Stimulated activated CD8-positive, alpha-beta memory T cell treated with anti-CD3 and anti-CD28 coated beads, Interleukin-15, amount 100 ng/mL, for 24 hours (primary cell): ENCODE data around the gene TRAK1.
"Not testable (repeated sequence)": the region's sequence is repeated elsewhere in the genome, so short reads cannot be mapped to it uniquely, and the experiment has no call there.

Experiments used
- DNase-seq: peaks from one replicate; pipeline ENCODE4 v3.0.0-alpha.2; 2020; ENCODE audit warnings: low read depth

TRAK1 gene, protein sequence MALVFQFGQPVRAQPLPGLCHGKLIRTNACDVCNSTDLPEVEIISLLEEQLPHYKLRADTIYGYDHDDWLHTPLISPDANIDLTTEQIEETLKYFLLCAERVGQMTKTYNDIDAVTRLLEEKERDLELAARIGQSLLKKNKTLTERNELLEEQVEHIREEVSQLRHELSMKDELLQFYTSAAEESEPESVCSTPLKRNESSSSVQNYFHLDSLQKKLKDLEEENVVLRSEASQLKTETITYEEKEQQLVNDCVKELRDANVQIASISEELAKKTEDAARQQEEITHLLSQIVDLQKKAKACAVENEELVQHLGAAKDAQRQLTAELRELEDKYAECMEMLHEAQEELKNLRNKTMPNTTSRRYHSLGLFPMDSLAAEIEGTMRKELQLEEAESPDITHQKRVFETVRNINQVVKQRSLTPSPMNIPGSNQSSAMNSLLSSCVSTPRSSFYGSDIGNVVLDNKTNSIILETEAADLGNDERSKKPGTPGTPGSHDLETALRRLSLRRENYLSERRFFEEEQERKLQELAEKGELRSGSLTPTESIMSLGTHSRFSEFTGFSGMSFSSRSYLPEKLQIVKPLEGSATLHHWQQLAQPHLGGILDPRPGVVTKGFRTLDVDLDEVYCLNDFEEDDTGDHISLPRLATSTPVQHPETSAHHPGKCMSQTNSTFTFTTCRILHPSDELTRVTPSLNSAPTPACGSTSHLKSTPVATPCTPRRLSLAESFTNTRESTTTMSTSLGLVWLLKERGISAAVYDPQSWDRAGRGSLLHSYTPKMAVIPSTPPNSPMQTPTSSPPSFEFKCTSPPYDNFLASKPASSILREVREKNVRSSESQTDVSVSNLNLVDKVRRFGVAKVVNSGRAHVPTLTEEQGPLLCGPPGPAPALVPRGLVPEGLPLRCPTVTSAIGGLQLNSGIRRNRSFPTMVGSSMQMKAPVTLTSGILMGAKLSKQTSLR

DNA sequence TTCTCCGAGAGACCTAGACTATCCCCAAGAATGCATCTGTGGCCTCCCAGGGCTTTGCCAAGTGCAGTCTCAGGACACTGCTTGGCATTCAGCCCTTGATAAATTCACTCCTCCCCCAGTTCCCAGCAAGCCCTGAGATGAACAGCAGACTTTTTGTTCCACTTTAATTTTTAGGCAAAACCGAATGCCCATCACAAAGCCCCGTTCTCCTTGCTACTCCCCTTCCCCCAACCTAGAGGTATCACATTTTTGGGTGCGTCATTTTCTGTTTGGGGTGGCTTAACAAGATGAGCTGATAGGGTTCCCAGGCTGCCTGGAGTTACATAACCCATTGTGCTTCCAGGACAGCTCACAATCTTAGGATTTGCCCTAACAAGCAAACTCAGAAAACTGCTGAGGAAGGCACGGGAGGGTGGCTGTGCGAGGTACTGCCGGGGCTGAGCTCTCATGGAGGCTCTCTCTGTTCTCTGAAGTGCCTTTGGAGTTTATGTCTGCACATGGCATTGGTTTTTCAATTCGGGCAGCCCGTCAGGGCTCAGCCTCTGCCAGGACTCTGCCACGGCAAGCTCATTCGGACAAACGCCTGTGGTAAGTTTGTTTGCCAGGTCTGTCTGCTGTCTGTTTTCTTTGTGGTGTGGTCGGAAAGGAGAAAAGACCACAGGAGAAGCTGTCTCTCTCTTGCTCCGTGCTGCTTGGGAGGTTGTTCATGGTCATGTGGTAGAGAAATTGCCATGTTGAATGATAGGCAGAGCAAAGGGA is at the start of gene TRAK1:
TRAK1 (plus strand) TSS at position 385 of the 759 bp plus-strand sequence; CDS start at position 498, 113 bp downstream.
- DNase-seq = no peak

DNA sequence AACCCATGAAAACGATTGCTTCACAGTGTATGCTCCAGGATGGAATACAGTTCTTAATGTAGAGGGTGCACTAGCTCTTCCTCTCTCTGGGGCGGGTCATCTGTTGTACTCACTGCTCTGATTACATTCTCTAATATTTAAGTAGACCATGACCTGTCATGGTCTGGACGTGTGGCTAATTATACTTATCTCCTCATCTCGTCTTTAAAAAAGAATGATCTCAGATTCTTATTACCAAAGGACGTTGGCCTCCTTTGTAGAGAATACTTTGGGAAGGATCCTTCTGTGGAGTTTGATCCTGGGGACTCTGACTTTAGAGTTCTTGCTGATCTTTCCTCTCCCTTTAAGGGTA is 48.4 kb upstream of the TRAK1 start:
- DNase-seq = no peak

DNA sequence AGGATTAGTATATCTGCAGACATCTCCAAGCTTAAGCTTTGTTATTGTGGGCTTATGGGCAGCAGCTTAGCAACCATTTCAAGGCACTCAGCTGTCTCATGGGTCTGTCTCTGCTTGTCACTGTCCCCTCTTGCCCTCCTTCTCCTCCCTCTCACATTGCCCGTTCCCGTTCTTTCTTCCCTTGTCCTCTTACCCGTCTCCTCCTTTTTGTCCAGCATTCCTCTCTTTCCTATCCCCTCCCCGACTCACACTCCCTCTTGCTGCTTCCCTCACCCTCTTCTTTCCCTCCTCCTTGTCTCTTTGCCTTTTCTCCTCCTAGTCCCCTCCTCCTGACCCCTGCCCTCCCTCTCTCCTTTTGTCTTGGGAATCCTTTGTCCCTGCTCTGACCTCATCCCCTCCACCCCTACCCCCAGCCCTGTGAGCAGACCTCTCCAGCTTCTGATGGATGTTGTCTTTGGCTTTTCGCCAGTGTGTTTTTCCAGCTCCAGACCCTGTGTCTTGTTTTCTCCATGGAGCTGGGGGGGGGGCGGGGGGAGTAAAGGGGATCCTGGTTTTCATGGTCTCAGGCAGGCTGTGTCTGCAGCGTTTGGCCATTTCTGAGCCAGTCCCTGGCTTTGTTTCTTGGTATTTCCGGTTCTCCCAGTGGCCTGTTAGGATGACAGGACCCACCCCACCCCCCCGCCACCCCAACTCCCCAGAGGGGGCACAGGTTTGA is 47.9 kb upstream of the TRAK1 start:
- DNase-seq = no peak

DNA sequence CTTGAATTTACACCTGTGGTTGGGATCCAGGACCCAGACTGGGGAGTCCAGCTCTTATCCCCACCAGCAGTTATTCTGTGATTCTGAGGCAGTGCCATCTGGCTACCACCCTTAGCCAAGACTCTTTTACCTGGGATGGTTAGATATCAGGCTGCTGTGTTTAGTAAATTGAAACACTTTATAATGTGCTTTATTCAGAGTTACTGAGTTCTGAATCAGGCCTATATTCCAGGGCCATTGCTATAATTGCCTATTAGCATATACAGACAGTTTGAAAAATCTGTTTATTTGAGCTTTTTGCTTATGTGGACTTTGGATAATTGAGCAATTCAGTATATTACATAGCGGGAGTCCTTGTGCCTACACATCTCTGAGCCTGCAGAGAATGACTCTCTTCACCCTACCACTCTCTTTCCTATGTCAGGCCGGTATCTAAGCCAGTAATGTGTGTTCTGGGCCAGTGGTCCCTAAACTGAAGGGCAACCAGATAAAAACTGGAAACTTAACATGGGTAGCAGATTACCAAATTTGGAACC is 45.4 kb upstream of the TRAK1 start:
- no peak for DNase-seq

DNA sequence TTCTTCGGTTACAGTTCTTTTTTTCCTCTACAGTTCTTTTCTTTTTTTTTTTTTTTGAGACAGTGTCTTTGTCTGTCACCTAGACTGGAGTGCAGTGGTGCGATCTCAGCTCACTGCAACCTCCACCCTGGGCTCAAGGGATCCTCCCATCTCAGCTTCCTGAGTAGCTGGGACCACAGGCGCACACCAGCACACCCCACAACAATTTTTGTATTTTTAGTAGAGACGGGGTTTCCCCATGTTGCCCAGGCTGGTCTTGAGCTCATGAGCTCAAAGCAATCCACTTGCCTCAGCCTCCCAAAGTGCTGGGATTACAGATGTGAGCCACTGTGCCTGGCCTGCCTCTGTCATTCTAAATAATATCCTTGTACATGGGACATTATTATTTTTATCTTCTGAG is 42.6 kb upstream of the TRAK1 start:
- not testable (repeated sequence) for DNase-seq

DNA sequence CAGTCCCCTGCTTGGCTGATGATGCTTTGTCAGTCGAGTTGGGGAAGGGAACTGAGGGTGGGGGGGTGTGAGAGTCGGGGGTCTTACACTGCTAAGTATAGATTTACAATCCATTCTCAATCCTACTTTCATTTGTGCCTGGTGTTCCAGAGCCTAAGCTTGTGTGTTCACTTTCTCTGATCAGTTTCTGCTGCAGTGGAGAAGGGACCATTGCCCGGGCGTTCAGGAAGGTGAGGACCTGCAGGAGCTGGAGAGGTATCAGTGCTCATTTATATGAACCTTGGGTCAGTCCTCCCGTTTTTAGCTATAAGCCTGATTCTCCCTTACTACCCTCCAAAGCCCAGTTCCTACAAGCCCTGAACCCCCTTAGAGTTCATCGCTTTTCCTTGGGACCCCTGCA is 41.0 kb upstream of the TRAK1 start:
- DNase-seq = no peak

DNA sequence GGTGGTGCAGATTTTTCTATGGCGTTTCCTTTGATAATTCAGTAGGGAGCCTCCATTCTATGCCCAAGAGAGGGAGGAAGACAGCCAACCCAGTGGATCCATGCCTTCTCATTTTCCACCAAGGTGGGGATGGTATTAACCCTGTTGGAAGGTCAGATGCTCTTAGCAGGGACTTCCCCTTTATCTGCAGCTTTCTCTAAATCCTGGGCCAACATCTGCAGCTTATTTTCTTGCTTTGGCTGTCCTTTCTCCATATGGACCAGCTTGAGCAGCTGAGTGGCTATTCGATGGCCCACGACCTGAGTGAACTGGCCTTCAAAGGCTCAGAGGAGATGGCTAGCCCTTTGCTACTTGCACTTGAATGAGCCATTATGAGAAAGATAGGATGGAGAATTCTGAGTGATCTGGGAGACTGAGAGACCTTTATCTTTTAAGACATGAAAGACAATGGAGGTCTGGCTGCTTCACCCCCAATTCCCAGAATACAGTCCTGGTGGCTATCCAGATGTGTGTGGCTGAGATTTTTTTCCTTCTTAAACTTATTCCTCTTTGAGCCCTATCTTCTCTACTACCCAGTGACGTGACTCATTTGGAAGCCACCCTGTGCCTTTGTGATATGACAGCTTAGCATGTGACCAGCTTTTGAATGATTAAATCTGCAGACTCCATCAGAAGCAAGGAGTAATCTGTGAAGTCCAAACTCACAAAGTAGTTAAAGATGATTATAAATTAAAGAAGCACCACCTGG is 39.6 kb upstream of the TRAK1 start:
- no peak for DNase-seq

DNA sequence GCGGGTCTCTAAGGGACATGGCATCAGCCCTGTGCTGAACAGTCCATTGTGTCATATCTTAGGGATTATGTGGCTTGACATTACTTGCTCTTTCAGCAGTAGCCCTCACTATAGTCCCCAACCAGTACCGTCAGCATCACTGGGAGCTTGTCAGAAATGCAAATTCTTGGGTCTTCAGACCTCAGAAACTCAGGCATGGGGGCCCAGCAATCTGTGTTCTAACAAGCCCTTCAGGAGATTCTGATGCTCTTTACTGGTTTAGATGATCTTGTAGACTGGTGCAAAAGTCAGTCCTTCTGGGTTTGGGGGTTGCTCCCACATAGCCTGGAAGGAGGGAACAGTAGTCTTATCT is 39.0 kb upstream of the TRAK1 start:
- DNase-seq = no peak

DNA sequence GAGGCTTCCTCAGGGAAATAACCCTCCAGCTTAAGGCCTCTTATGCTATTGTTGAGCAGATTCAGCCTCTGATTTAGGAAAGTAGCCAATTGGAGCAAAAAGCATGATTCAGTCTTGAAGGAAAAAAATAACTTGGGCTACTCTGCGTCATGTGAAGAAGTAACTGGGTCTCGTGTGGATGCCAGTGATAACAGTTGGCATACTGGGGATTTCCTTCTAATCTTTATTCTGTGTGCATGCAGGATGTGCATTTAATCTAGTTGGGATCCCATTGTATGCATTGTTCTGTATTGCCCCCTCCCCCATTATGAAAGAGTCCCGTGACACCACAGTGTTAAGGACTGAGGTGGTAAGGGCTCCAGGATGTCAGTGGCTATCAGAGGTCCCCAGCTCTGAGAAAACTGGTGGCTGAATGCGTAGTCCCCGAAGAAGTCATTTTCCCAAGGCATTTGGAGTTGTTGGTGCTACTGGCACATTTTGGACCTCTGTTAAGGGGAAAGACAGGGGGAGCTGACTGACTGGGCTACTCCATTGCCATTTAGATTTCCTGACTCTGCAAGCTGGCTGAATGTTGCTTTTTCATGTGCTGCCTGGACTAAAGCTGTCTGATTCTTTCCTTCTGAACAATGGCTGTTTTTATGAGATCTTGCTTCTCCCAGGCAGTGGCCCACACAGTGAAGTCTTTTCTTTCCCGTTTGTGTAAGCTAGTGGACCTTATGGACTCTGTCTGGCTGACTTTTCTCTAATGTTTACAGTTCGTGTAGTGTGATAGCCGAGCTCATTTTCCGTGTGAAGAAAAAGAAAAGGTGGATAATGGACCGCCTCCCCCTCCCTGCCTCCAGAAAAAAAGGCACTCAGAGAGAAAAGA is 38.4 kb upstream of the TRAK1 start:
- no peak for DNase-seq

DNA sequence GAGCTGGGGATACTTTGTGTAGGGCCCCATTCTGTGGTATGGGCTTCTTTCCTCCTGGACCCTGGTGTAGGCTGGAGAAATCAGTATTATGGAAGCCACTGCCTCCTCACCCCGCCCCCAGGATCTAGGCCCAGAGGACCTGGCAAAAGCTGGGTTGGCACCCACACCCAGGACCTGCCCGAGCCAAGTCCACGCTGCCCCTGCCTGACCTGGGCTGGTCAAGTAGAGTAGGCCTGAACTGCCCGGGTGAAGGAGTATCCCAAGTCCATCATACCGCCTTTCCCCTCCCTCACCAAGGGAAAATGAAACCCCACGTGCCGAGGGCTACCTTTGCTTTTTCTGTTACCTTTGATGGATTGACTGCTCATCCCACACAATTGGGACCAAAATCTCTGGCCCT is 37.7 kb upstream of the TRAK1 start:
- DNase-seq = no peak

DNA sequence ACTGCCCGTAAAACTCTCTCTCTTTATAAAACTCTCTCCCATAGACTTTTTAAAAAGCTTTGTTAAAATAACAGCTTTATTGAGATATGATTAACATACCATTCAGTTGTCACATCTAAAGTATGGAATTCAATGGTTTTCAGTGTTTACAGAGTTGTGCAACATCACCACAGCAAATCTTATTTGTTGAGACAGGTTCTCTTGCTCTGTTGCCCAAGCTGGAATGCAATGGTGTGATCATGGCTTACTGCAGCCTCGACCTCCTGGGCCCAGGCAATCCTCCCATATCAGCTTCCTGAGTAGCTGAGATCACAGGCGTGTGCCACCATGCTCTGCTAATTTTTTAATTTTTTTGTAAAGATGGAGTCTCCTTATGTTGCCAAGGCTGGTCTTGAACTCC is 35.9 kb upstream of the TRAK1 start:
- no peak for DNase-seq

DNA sequence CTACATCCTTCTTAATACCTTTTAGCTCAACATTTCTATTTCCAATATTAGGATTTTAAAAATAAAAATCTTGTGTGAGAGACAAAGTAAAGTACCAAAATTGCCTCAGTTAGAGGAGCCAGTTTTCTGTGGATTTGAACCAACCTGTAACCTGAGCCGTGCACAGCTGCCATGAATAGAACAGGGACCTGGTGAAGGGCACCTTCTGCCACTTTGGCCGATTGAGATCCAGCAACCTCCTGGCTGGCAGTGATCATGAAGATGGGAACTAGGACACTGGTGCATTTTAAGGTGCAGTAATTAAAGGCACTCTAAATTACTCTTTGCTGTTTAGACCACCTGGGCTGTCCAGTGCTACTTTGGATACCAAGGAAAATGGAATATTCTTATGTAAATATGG is 34.3 kb upstream of the TRAK1 start:
- no peak for DNase-seq

DNA sequence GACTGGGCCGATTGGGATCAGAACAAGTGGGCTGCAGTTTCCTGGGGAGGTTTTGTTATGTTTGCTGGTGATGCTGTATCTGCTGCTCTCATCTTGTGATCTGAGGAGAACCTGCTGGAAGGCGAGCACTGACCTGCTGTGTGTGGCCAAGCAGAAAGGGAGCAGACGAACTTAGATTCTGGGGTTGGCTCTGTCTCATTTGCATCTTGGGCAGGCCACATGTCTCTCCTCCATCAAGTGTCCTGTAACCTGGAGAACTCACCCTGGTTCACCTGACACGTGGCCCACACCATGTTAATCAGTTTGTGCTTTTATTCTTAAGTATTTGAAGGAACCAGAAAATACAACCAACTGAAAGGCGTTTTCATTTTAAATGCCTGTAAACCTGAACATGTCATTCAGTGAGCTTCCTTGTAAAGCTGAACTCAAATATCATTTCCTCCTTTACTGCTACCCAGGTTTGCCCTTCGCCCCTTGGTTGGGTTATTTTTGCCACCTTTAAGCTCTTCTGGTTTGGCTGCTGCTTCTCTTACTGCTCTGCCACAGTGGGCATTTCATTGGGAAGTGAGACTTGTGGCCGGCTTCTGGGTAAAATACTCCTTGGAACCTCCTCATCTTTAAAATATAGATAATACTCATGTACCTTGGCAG is 33.5 kb upstream of the TRAK1 start:
- no peak for DNase-seq

DNA sequence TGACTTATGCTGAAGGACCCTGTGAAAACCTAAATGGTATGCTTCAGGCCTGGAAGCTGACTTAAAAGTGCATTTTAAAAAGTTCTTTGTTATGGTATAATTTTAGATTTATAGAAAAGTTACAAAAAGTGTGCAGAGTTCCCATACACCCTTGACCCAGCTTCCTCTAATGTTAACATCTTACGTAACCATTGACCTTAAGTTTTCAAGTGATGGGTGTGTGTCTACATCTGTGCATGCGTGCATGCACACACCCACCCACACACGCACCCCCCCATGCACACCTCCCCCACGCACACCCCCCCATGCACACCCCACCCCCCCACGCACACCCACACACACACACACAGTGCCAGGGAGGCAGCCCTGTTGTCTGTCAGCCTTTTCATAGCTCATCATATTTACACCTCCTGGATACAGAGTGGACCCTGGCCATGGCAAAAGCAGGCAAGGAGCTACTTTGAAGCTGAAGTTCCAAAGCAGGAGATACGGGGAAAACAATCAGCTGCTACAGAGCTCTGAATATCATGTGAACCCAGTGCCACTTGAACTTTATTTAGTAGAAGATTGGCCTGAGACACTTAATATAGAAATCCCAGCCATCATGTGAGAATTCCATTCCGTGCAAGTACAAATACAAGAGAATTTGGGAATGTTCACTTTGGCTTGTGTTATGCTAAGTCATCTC is 30.0 kb upstream of the TRAK1 start:
- no peak for DNase-seq

DNA sequence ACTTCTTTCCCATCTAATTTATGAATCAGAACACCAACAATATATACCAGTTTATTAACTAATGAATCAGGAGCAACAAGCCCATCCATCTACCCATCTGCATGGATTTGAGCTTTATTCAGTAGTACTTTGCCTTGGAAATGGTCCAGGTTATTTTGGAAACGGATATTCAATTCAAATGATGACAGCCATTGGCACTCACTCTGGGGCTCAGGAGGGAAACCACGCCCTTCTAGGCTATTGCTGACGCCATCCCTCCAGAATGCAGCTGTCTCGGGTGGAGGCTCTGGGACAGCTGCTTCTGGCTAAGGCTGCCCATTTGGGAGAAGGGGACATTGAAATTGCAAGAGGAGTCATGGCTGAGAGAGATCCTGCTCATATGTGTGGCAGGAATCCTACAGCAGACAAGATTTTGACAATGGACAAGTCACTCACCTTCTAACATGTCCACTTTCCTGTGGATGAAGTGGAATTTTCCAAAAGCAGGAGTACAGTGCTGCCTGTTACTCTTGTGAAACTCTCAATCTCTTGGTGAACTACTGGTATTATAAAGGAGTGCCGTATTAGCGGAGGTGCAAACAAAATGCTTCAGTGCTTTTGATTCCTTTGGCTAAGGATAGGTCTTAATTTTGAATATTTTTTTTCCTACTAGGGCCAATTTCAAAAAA is 29.3 kb upstream of the TRAK1 start:
- DNase-seq = no peak

DNA sequence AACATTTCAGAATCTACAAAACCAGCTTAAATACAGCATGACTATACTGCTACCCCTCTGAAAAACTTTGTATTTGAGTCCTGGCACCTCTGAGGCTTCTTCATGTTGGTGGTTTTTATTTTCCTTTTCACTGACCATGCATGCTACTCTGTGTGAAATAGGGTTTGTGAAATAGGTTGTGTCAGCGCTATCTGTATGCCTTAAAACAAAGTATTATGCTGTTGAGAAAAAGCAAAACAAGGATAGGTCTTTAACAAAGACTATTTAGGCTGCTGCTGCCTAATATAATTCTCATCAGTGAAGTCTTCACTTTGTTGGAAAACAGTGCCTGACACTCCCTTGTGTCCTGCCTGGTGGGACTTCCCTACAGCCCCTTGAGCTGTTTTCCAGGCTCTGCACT is 28.7 kb upstream of the TRAK1 start:
- DNase-seq = no peak

DNA sequence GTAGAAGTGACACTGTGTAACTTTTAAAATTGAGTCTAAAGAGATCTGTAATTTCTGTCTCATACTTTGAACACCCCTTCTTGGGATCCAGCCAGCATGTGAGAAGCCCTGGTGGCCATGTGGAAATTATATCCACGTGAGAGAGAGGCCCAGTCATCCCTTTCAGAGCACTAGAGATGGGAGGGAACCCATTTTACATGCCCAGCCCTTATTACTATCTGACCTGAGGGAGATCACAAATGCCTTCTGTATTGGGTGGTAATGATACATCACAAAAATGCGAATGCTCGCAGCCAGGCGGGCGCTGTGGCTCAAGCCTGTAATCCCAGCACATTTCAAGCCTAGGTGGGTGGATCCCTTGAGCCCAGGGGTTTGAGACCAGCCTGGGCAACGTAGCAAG is 27.3 kb upstream of the TRAK1 start:
- no peak for DNase-seq

DNA sequence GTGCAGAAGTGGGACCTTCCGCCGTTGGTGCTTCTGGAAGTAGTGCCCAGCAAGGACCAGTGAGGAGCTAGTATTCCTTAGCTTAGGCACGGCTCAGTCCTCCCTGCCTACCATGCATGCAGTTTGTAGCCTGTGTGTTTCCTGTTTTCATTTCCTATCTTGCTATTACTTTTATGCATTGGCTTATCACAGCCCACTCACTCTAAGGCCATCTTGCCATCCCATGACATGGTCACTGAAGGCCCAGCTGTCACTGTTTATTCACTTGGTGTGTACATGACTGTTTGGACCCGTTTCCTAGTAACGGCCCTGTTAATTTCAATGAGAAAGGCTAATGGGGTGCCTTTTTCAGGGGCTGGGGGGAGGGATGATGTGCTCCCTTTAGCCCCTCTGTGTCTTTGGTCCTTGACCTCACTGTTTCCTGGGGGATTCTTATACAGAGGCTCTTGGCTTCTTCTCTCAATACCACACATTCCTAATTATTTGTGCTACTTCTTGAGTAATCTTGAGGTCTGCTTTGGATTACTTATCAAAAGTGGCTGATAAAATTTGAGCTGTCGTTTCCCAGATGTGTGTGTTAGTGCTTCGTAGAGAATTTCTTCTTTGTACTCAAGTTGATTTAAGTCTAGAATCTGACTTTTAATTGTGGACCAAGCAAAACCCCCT is 24.5 kb upstream of the TRAK1 start:
- DNase-seq = no peak
